GM23338 (cell line): ENCODE results near the gene FASTKD3. TPM values are rescaled to one million over a fixed set of nuclear protein-coding genes. Genes with fewer than 3 reads are reported as not detected.
"Not testable (repeated sequence)": the region's sequence is repeated elsewhere in the genome, so short reads cannot be mapped to it uniquely, and the experiment has no call there.

Experiments used
- ATAC-seq: fragments of 200-7000 bp; cut with Tn5 transposase; 3 replicates; pipeline ENCODE4 v1.9.1; 2020
- DNase-seq: peaks from one replicate; pipeline ENCODE4 v3.0.0-alpha.2; 2015; ENCODE audit warnings: low spot score
- H2AFZ ChIP-seq: fragments of 200-600 bp; sonication (generic); 2 replicates; pipeline ENCODE4 v1.8.0; 2016; ENCODE audit warnings: antibody characterized with exemption, mild to moderate bottlenecking, moderate library complexity
- H3F3A ChIP-seq: fragments of 200-600 bp; sonication (generic); replicated peaks from 2 replicates; pipeline ENCODE4 v1.8.0; 2017; ENCODE audit warnings: antibody characterized with exemption, mixed run types, low read depth
- H3K27ac ChIP-seq: fragments of 200-600 bp; sonication (generic); 2 replicates; pipeline ENCODE4 v1.6.1; 2016; ENCODE audit warnings: low read depth
- H3K27me3 ChIP-seq: fragments of 200-600 bp; sonication (generic); 2 replicates; pipeline ENCODE4 v1.8.0; 2016; ENCODE audit warnings: mild to moderate bottlenecking, mixed run types, moderate library complexity; ENCODE audit not compliant: insufficient read depth
- H3K36me3 ChIP-seq: fragments of 200-600 bp; sonication (generic); 2 replicates; pipeline ENCODE4 v1.8.0; 2016; ENCODE audit warnings: mild to moderate bottlenecking; ENCODE audit not compliant: insufficient read depth
- H3K4me1 ChIP-seq: fragments of 200-600 bp; sonication (generic); 2 replicates; pipeline ENCODE4 v1.8.0; 2016; ENCODE audit warnings: mild to moderate bottlenecking, moderate library complexity; ENCODE audit not compliant: insufficient read depth
- H3K4me2 ChIP-seq: fragments of 200-600 bp; sonication (generic); 2 replicates; pipeline ENCODE4 v1.7.1; 2017; ENCODE audit warnings: mixed run types
- H3K4me3 ChIP-seq: fragments of 200-600 bp; sonication (generic); 2 replicates; pipeline ENCODE4 v1.6.1; 2016; ENCODE audit warnings: mixed run types
- H3K79me2 ChIP-seq: fragments of 200-600 bp; sonication (generic); replicated peaks from 2 replicates; pipeline ENCODE4 v1.8.0; 2017; ENCODE audit warnings: mild to moderate bottlenecking; ENCODE audit not compliant: insufficient read depth
- H3K9me2 ChIP-seq: fragments of 200-600 bp; sonication (generic); 2 replicates; pipeline ENCODE4 v1.8.0; 2017; ENCODE audit not compliant: insufficient read depth
- H4K20me1 ChIP-seq: fragments of 200-600 bp; sonication (generic); replicated peaks from 2 replicates; pipeline ENCODE4 v1.8.0; 2017; ENCODE audit warnings: mild to moderate bottlenecking; ENCODE audit not compliant: insufficient read depth
- H3K27ac Mint-ChIP-seq: 2 replicates; pipeline ENCODE4 v1.8.0; 2020; ENCODE audit warnings: inconsistent platforms, mild to moderate bottlenecking, moderate library complexity, mixed read lengths
- H3K27me3 Mint-ChIP-seq: 3 replicates; pipeline ENCODE4 v1.8.0; 2022; ENCODE audit warnings: low read depth, mild to moderate bottlenecking, moderate library complexity, mixed read lengths, inconsistent platforms; ENCODE audit not compliant: insufficient read depth, poor library complexity
- H3K36me3 Mint-ChIP-seq: 3 replicates; pipeline ENCODE4 v1.8.0; 2021; ENCODE audit warnings: low read depth, mild to moderate bottlenecking, inconsistent platforms, moderate library complexity, mixed read lengths
- H3K4me1 Mint-ChIP-seq: 3 replicates; pipeline ENCODE4 v1.8.0; 2020; ENCODE audit warnings: mild to moderate bottlenecking, inconsistent platforms, mixed read lengths
- H3K4me3 Mint-ChIP-seq: 3 replicates; pipeline ENCODE4 v1.8.0; 2021; ENCODE audit warnings: moderate library complexity, mild to moderate bottlenecking, inconsistent platforms, mixed read lengths
- H3K9me3 Mint-ChIP-seq: 3 replicates; pipeline ENCODE4 v1.8.0; 2020; ENCODE audit warnings: moderate library complexity, mild to moderate bottlenecking, inconsistent platforms, mixed read lengths
- CREB1 ChIP-seq: fragments of 250-450 bp; sonication (Bioruptor Pico); IDR thresholded peaks from 2 replicates; pipeline ENCODE4 v1.5.0; 2020; ENCODE audit warnings: low read depth, mild to moderate bottlenecking, moderate library complexity
- EZH2 ChIP-seq: fragments of 200-600 bp; sonication (generic); IDR thresholded peaks from one replicate; pipeline ENCODE4 v1.8.0; 2017; ENCODE audit warnings: antibody characterized with exemption, mild to moderate bottlenecking, low read depth; ENCODE audit not compliant: unreplicated experiment
- JUNB ChIP-seq: IDR thresholded peaks from one replicate; pipeline ENCODE4 v1.6.1; 2016; ENCODE audit warnings: antibody characterized with exemption; ENCODE audit not compliant: unreplicated experiment
- NANOG ChIP-seq: IDR thresholded peaks from 2 replicates; pipeline ENCODE4 v1.6.1; 2016; ENCODE audit warnings: antibody characterized with exemption, borderline replicate concordance
- POLR2AphosphoS5 ChIP-seq: IDR thresholded peaks from 2 replicates; pipeline ENCODE4 v1.6.1; 2016; ENCODE audit warnings: antibody characterized with exemption, low read depth
- ZNF114 ChIP-seq: fragments of 250-450 bp; sonication (Bioruptor Pico); IDR thresholded peaks from 2 replicates; pipeline ENCODE4 v1.5.0; 2020; ENCODE audit warnings: mild to moderate bottlenecking, moderate library complexity
- ZNF331 ChIP-seq: fragments of 250-450 bp; sonication (Bioruptor Pico); IDR thresholded peaks from 2 replicates; pipeline ENCODE4 v1.5.0; 2020; ENCODE audit warnings: low read depth, mild to moderate bottlenecking, moderate library complexity
- polyA plus RNA-seq: library from polyadenylated mRNA; unstranded; fragments of >200 nt; fragmentation: Nextera tagmentation; extraction: Ambion mirVana; gene quantifications from 2 replicates; pipeline ENCODE4 v1.2.1, GENCODE V29; 2016
- total RNA-seq: library from RNA; depleted of rRNA; stranded (reverse); fragments of >200 nt; shearing (Covaris generic); gene quantifications from 2 replicates; pipeline ENCODE4 v1.2.3, GENCODE V29; 2014
- TF ChIP-seq, protein P1 (sequence below): IDR thresholded peaks from one replicate; pipeline ENCODE4 v1.6.1; 2018; ENCODE audit warnings: antibody characterized with exemption; ENCODE audit not compliant: unreplicated experiment
- TF ChIP-seq, protein P2 (sequence below): IDR thresholded peaks from 2 replicates; pipeline ENCODE4 v1.6.1; 2016; ENCODE audit warnings: antibody characterized with exemption

Gene FASTKD3
- total and polyA plus RNA-seq, 2 experiments from 2014 or later, result 10.8 to 13.5 TPM

DNA sequence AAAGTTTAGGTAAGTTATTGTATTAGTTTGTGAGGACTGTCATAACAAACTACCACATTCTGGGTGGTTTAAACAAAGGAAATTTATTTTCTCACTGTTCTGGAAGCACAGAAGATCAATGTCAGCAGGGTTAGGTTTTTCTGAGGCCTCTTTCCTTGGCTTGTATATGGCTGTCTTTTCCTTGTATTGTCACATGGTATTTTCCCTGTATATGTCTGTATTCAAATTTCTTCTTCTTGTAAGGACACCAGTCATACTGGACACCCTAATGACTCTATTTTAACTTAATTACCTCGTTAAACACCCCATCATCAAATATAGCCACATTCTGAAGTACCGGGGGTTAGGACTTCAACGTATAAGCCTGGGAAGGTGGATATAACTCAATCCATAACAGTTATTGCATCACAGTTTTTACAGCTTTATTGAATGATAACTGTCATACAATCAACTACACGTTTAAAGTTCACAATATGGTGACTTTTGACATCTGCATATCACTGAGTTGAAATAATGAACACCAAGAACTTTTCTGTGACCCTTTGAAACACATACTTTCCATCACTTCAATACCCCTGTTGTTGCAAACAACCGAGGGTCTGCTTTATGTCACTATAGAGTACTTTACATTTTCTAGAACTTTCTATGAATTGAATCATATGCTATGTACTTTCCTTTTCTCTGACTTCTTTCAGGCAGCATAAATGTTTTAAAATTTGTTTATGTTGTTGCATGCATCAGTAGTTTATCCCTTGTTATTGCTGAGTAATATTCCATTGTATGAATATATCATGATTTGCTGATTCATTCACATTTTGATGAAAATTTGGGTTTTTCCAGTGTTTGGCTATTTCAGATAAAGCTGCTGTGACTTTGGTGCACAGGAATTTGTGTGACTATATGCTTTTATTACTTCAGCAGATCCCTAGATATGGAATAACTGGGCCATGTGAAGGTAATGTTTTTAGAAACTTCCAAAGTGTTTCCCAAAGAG is 48.6 kb upstream of the FASTKD3 start:
- Histone ChIP-seq H3K4me3 (no peak overlapping the region), H3K27me3 (no peaks in the 10 kb centered on the region), H2AFZ (no peak overlapping the region), H3K27ac (no peak overlapping the region), H3F3A (no peaks in the 10 kb centered on the region), H3K9me2 (no peaks in the 10 kb centered on the region), H3K4me1 (no peaks in the 10 kb centered on the region), H3K79me2 (no peaks in the 10 kb centered on the region), H3K4me2 (no peak overlapping the region), H4K20me1 (no peaks in the 10 kb centered on the region), H3K36me3 (no peaks in the 10 kb centered on the region)
- no peaks in the 10 kb centered on the region for H3K4me1 Mint-ChIP-seq
- TF ChIP-seq EZH2 (no peak), NANOG (no peak), POLR2AphosphoS5 (no peak), ZNF331 (CRISPR knock-in tag) (no peak)
- TF ChIP-seq, protein P1, sequence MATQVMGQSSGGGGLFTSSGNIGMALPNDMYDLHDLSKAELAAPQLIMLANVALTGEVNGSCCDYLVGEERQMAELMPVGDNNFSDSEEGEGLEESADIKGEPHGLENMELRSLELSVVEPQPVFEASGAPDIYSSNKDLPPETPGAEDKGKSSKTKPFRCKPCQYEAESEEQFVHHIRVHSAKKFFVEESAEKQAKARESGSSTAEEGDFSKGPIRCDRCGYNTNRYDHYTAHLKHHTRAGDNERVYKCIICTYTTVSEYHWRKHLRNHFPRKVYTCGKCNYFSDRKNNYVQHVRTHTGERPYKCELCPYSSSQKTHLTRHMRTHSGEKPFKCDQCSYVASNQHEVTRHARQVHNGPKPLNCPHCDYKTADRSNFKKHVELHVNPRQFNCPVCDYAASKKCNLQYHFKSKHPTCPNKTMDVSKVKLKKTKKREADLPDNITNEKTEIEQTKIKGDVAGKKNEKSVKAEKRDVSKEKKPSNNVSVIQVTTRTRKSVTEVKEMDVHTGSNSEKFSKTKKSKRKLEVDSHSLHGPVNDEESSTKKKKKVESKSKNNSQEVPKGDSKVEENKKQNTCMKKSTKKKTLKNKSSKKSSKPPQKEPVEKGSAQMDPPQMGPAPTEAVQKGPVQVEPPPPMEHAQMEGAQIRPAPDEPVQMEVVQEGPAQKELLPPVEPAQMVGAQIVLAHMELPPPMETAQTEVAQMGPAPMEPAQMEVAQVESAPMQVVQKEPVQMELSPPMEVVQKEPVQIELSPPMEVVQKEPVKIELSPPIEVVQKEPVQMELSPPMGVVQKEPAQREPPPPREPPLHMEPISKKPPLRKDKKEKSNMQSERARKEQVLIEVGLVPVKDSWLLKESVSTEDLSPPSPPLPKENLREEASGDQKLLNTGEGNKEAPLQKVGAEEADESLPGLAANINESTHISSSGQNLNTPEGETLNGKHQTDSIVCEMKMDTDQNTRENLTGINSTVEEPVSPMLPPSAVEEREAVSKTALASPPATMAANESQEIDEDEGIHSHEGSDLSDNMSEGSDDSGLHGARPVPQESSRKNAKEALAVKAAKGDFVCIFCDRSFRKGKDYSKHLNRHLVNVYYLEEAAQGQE, result no peak
- no peak for DNase-seq
- H3K4me3 Mint-ChIP-seq, result no peak overlapping the region
- H3K9me3 Mint-ChIP-seq, result peaks cover 15% of the 10 kb centered on the region
- peaks cover 9% of the 10 kb centered on the region; the same call in 2 of the 3 replicates for H3K36me3 Mint-ChIP-seq
- no peaks in the 10 kb centered on the region for H3K27me3 Mint-ChIP-seq
- H3K27ac Mint-ChIP-seq, result no peak overlapping the region
- ATAC-seq, result no peak

DNA sequence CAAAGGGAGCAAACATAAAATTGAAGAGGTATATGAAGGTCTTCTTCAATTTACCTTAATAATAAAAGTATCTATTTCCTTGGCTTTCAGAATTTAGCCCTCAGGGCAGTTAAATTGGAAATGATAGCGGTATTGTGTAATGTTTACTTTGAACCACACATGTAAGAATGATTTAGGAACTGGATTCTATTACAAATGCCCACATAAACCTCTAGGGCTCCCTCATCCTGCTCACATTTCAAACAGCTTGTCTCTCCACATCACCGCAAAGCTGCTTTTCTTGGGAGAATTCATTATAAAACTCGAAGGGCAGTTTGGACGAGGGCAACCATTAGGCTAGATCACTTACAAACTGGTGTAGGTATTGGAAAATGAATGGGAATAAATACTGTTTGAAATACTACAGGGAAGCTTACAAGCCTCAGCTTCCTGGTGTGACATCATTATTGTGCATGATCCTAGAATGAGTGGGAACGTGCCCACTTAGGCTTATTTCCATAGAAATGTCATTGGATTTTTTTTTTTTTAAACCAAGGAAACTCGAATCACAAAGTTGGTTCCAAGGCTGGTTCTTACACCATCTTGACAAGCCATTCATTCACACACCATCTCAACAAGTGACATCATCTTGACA is 47.5 kb upstream of the FASTKD3 start:
- peaks cover 2% of the 10 kb centered on the region for H3K27me3 Mint-ChIP-seq
- no peak overlapping the region for H3K4me3 Mint-ChIP-seq
- peaks cover 21% of the 10 kb centered on the region for H3K9me3 Mint-ChIP-seq
- no peaks in the 10 kb centered on the region for H3K4me1 Mint-ChIP-seq
- ATAC-seq (no peak), DNase-seq (no peak)
- Histone ChIP-seq H3K9me2 (no peaks in the 10 kb centered on the region), H3K4me1 (no peaks in the 10 kb centered on the region), H3K36me3 (no peaks in the 10 kb centered on the region), H3K27ac (no peak overlapping the region), H3K79me2 (no peaks in the 10 kb centered on the region), H2AFZ (no peak overlapping the region), H3K4me3 (no peak overlapping the region), H4K20me1 (no peaks in the 10 kb centered on the region), H3K4me2 (no peak overlapping the region), H3F3A (no peaks in the 10 kb centered on the region), H3K27me3 (no peaks in the 10 kb centered on the region)
- H3K27ac Mint-ChIP-seq, result no peak overlapping the region
- H3K36me3 Mint-ChIP-seq, result peaks cover 14% of the 10 kb centered on the region
- TF ChIP-seq JUNB (no peak), ZNF114 (CRISPR knock-in tag) (no peak), NANOG (no peak), CREB1 (CRISPR knock-in tag) (no peak), EZH2 (no peak), POLR2AphosphoS5 (no peak)
- TF ChIP-seq, protein P1, result no peak
- TF ChIP-seq, protein P2, sequence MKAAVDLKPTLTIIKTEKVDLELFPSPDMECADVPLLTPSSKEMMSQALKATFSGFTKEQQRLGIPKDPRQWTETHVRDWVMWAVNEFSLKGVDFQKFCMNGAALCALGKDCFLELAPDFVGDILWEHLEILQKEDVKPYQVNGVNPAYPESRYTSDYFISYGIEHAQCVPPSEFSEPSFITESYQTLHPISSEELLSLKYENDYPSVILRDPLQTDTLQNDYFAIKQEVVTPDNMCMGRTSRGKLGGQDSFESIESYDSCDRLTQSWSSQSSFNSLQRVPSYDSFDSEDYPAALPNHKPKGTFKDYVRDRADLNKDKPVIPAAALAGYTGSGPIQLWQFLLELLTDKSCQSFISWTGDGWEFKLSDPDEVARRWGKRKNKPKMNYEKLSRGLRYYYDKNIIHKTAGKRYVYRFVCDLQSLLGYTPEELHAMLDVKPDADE, result no peak

DNA sequence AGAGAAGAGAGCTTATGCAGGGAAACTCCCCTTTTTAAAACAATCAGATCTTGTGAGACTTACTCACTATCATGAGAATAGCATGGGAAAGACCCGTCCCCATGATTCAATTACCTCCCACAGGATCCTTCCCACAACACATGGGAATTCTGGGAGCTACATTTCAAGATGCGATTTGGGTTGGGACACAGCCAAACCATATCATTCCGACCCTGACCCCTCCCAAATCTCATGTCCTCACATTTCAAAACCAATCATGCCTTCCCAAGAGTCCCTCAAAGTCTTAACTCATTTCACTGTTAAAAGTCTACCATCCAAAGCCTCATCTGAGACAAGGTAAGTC is 42.6 kb upstream of the FASTKD3 start:
- not testable (repeated sequence) for H3K4me3 Mint-ChIP-seq

More for the DNA sequence above, 42.6 kb upstream of the FASTKD3 start:
- H3K36me3 ChIP-seq, H3K9me2 ChIP-seq, H3K4me3 ChIP-seq, H3K27ac Mint-ChIP-seq, ATAC-seq, H3F3A ChIP-seq, H3K27ac ChIP-seq, H4K20me1 ChIP-seq, H3K4me2 ChIP-seq, H3K27me3 ChIP-seq, H3K4me1 Mint-ChIP-seq, H3K79me2 ChIP-seq, H3K27me3 Mint-ChIP-seq, H2AFZ ChIP-seq, DNase-seq, H3K4me1 ChIP-seq: not testable (repeated sequence)
- Mint-ChIP-seq H3K36me3 (peaks cover 49% of the 10 kb centered on the region), H3K9me3 (peaks cover 42% of the 10 kb centered on the region)
